ENCODE measurements around the gene OPA1.

OPA1 gene

DNA sequence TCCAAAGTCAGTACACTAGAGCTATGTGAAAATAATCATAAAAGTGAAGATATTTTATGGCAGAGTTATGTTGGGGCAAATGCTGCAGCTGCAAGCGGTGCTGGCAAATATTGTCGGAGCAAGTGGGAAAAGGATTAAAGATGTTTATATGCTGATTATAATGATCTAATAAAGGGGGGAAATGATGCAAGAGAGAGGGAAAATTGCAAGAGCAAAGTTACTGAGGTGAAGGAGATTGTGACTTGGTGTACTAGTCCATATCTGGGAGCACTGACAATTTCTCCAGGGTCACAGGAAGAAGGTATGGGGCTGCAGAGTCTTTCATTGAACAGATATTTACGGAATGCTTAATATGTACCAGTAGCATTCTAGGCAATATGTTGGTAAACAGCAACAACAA lies 45.8 kb downstream of the OPA1 start:
- H3K9me2 ChIP-seq (replicated peaks; ENCODE audit: low read depth, low read length) = no peaks in the 10 kb centered on the region
- H3K27me3 ChIP-seq (ENCODE audit: insufficient read depth, low read length, poor library complexity, severe bottlenecking) = no peaks in the 10 kb centered on the region
- peaks cover 73% of the 10 kb centered on the region for H3K36me3 ChIP-seq (ENCODE audit: insufficient read depth, low read length)
- no peaks in the 10 kb centered on the region for H3K4me1 ChIP-seq (ENCODE audit: insufficient read depth, low read length, poor library complexity, severe bottlenecking)
- no peak overlapping the region for H2AFZ ChIP-seq (ENCODE audit: low read length)
- H3F3A ChIP-seq (ENCODE audit: low read depth) = no peaks in the 10 kb centered on the region
- H3K4me3 ChIP-seq (ENCODE audit: low read length, poor library complexity, severe bottlenecking) = no peak overlapping the region
- H3K79me2 ChIP-seq (ENCODE audit: insufficient read depth, low read length) = no peaks in the 10 kb centered on the region
- H3K9me3 ChIP-seq (ENCODE audit: insufficient read depth, low read depth, low read length) = no peaks in the 10 kb centered on the region
- no peaks in the 10 kb centered on the region for H4K20me1 ChIP-seq (ENCODE audit: insufficient read depth, low read length, poor library complexity, severe bottlenecking)
- no peak overlapping the region for H3K9ac ChIP-seq (ENCODE audit: low read depth, low read length, poor library complexity, severe bottlenecking)
- H3K4me2 ChIP-seq (ENCODE audit: low read depth, low read length, poor library complexity, severe bottlenecking) = no peak overlapping the region
- TF ChIP-seq, protein P1, sequence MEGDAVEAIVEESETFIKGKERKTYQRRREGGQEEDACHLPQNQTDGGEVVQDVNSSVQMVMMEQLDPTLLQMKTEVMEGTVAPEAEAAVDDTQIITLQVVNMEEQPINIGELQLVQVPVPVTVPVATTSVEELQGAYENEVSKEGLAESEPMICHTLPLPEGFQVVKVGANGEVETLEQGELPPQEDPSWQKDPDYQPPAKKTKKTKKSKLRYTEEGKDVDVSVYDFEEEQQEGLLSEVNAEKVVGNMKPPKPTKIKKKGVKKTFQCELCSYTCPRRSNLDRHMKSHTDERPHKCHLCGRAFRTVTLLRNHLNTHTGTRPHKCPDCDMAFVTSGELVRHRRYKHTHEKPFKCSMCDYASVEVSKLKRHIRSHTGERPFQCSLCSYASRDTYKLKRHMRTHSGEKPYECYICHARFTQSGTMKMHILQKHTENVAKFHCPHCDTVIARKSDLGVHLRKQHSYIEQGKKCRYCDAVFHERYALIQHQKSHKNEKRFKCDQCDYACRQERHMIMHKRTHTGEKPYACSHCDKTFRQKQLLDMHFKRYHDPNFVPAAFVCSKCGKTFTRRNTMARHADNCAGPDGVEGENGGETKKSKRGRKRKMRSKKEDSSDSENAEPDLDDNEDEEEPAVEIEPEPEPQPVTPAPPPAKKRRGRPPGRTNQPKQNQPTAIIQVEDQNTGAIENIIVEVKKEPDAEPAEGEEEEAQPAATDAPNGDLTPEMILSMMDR (conservative IDR thresholded peaks at IDR 0.05; ENCODE audit: low read length) = no peak
- no peak for TF ChIP-seq EZH2phosphoT487 (IDR thresholded peaks at IDR 0.05; ENCODE audit: borderline replicate concordance)

GRCh38 chr3:193640165-193640715 lies 47.2 kb downstream of the OPA1 start:
- TF ChIP-seq, protein P1 (conservative IDR thresholded peaks at IDR 0.05; ENCODE audit: low read length) = no peak
- TF ChIP-seq EZH2phosphoT487 (IDR thresholded peaks at IDR 0.05; ENCODE audit: borderline replicate concordance) = no peak
- H3K36me3 ChIP-seq (ENCODE audit: insufficient read depth, low read length) = peaks cover 86% of the 10 kb centered on the region

DNA sequence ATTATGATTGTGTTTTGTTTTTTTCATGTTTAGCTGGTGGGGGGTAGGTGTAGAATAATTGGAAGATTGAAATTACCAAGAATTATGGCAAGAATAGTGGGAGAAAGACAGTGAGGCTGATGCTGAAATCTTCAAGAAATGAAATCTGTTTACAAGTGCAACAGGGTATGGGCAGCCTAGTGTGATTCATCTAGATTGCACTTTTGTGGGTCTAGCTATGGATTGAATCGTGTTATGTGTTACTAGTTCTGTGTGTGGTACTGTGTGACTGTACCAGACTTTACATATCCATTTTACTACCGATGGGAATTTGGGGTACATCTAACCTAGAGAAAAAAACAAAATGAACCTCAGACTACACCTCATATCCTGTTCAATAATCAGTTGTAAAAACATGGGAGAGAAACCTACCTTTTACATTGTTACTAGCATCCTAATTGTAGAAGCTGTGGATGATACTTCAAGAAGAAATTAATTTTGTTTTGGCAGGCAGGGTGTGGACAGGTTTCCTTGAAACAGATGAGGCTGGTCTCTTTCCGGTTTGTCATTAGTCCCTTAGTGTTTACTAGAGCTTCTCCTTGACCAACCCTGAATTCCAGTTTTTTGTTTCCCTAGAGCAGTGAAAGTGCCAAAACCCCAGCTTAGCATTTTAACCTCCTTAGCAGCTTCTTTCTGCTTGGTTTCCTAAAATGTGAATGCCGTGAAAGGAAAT lies 47.9 kb downstream of the OPA1 start:
- no peak overlapping the region for H3K4me2 ChIP-seq (ENCODE audit: low read depth, low read length, poor library complexity, severe bottlenecking)

More at GRCh38 chr3:193640165-193640715, 47.2 kb downstream of the OPA1 start:
- Histone ChIP-seq H3K4me3 (ENCODE audit: low read length, poor library complexity, severe bottlenecking) (no peak overlapping the region), H3K27me3 (ENCODE audit: insufficient read depth, low read length, poor library complexity, severe bottlenecking) (no peaks in the 10 kb centered on the region), H3F3A (ENCODE audit: low read depth) (no peaks in the 10 kb centered on the region), H3K9ac (ENCODE audit: low read depth, low read length, poor library complexity, severe bottlenecking) (no peak overlapping the region), H4K20me1 (ENCODE audit: insufficient read depth, low read length, poor library complexity, severe bottlenecking) (no peaks in the 10 kb centered on the region), H3K79me2 (ENCODE audit: insufficient read depth, low read length) (no peaks in the 10 kb centered on the region), H3K4me2 (ENCODE audit: low read depth, low read length, poor library complexity, severe bottlenecking) (no peak overlapping the region), H3K9me3 (ENCODE audit: insufficient read depth, low read depth, low read length) (no peaks in the 10 kb centered on the region), H3K4me1 (ENCODE audit: insufficient read depth, low read length, poor library complexity, severe bottlenecking) (no peaks in the 10 kb centered on the region), H3K9me2 (replicated peaks; ENCODE audit: low read depth, low read length) (no peaks in the 10 kb centered on the region), H2AFZ (ENCODE audit: low read length) (no peak overlapping the region)

More for the DNA sequence above, 47.9 kb downstream of the OPA1 start:
- Histone ChIP-seq H3K27me3 (ENCODE audit: insufficient read depth, low read length, poor library complexity, severe bottlenecking) (no peaks in the 10 kb centered on the region), H3K36me3 (ENCODE audit: insufficient read depth, low read length) (peaks cover 86% of the 10 kb centered on the region), H3K4me3 (ENCODE audit: low read length, poor library complexity, severe bottlenecking) (no peak overlapping the region), H3K79me2 (ENCODE audit: insufficient read depth, low read length) (no peaks in the 10 kb centered on the region), H3F3A (ENCODE audit: low read depth) (no peaks in the 10 kb centered on the region), H2AFZ (ENCODE audit: low read length) (no peak overlapping the region), H4K20me1 (ENCODE audit: insufficient read depth, low read length, poor library complexity, severe bottlenecking) (no peaks in the 10 kb centered on the region), H3K9me3 (ENCODE audit: insufficient read depth, low read depth, low read length) (no peaks in the 10 kb centered on the region), H3K9ac (ENCODE audit: low read depth, low read length, poor library complexity, severe bottlenecking) (no peak overlapping the region), H3K9me2 (replicated peaks; ENCODE audit: low read depth, low read length) (no peaks in the 10 kb centered on the region), H3K4me1 (ENCODE audit: insufficient read depth, low read length, poor library complexity, severe bottlenecking) (no peaks in the 10 kb centered on the region)
- TF ChIP-seq, protein P1 (conservative IDR thresholded peaks at IDR 0.05; ENCODE audit: low read length) = no peak
- TF ChIP-seq EZH2phosphoT487 (IDR thresholded peaks at IDR 0.05; ENCODE audit: borderline replicate concordance) = no peak
